ENCODE data around the gene ABCC1. TPM values are rescaled to one million over a fixed set of nuclear protein-coding genes. Genes with fewer than 3 reads are reported as not detected.

The ABCC1 gene
- polyA plus RNA-seq, 3 donors, result 1.4 to 23.6 (median 3.0) TPM

DNA sequence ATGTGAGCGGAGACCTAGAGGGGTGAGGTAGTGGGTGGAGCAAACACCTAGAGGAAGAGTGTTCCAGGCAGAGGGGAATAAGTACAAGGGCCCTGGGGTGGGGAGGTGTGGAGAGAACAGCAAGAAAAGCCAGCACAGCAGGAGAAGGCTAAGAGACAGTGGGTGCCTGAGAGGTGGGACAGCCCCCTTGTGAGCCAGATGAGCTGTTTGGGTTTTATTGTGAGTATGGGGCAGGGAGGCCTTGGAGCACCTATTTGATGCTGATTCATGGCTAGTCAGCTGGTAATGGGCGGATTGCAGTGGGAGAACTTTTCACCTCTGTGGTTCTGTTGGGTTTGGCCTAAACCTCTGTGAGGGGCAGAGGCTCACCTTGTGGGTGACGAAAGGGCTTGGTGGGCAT, 68.4 kb downstream of the ABCC1 start:
- H3K4me3 ChIP-seq (replicated peaks in 1 of 3; ENCODE audit: low read depth in 2 of 3, low read length in 3 of 3), result no peak overlapping the region
- no peak overlapping the region for H3K4me3 Mint-ChIP-seq
- H2AFZ ChIP-seq (ENCODE audit: insufficient read depth, low read depth, low read length, poor library complexity, severe bottlenecking), result no peak overlapping the region
- H3K36me3 ChIP-seq (replicated peaks in 1 of 2; ENCODE audit: control insufficient read depth in 1 of 2, insufficient read depth in 2 of 2, low read length in 2 of 2), result peaks cover 44 to 97% of the 10 kb centered on the region in 2 donors
- no peaks in the 10 kb centered on the region for H3K79me2 ChIP-seq (ENCODE audit: insufficient read depth, low read length)
- H3K9me3 Mint-ChIP-seq, result no peaks in the 10 kb centered on the region
- H3K9ac ChIP-seq (ENCODE audit: insufficient read depth, low read length, poor library complexity, severe bottlenecking), result no peak overlapping the region
- no peak overlapping the region for H3K4me2 ChIP-seq (replicated peaks; ENCODE audit: extremely low read depth, low read length, poor library complexity, severe bottlenecking)
- no peak for DNase-seq
- peak overlapping the region in 1 of 7 donors; percentile 45 for H3K27ac Mint-ChIP-seq
- H3K4me1 Mint-ChIP-seq, result peaks cover 20% of the 10 kb centered on the region
- H3K27me3 ChIP-seq (ENCODE audit: control insufficient read depth in 2 of 2, insufficient read depth in 2 of 2, low read length in 2 of 2), result no peaks in the 10 kb centered on the region
- intact Hi-C loops (cut with micrococcal nuclease), result no loop called here
- peaks cover 2 to 8% of the 10 kb centered on the region in 2 donors for H3K4me1 ChIP-seq (ENCODE audit: control insufficient read depth in 1 of 2, insufficient read depth in 2 of 2, low read length in 2 of 2)
- H4K20me1 ChIP-seq (ENCODE audit: insufficient read depth, low read length), result peaks cover 21% of the 10 kb centered on the region
- peaks cover 75 to 95% of the 10 kb centered on the region in 2 donors for H3K36me3 Mint-ChIP-seq
- no peak overlapping the region for H3K27ac ChIP-seq (ENCODE audit: low read depth in 1 of 2, low read length in 2 of 2)
- no peaks in the 10 kb centered on the region for H3K9me3 ChIP-seq (replicated peaks in 1 of 2; ENCODE audit: control insufficient read depth in 1 of 2, insufficient read depth in 1 of 2, low read length in 2 of 2)
- WGBS (ENCODE audit: insufficient coverage), result 83% methylated on average over 2 of the region's 3 CpGs
- H3K27me3 Mint-ChIP-seq (ENCODE audit: low read depth in 3 of 3), result peaks cover 0 to 2% (median 0%) of the 10 kb centered on the region in 3 donors
- no peak for TF ChIP-seq CTCF (IDR thresholded peaks at IDR 0.05)

GRCh38 chr16:16018705-16019104, 69.3 kb downstream of the ABCC1 start:
- Histone ChIP-seq H3K27ac (ENCODE audit: low read depth in 1 of 2, low read length in 2 of 2) (no peak overlapping the region), H2AFZ (ENCODE audit: insufficient read depth, low read depth, low read length, poor library complexity, severe bottlenecking) (no peak overlapping the region), H3K9me3 (replicated peaks in 1 of 2; ENCODE audit: control insufficient read depth in 1 of 2, insufficient read depth in 1 of 2, low read length in 2 of 2) (no peaks in the 10 kb centered on the region), H3K36me3 (replicated peaks in 1 of 2; ENCODE audit: control insufficient read depth in 1 of 2, insufficient read depth in 2 of 2, low read length in 2 of 2) (peaks cover 46 to 100% of the 10 kb centered on the region in 2 donors), H3K4me1 (ENCODE audit: control insufficient read depth in 1 of 2, insufficient read depth in 2 of 2, low read length in 2 of 2) (peaks cover 2 to 8% of the 10 kb centered on the region in 2 donors), H3K4me3 (replicated peaks in 1 of 3; ENCODE audit: low read depth in 2 of 3, low read length in 3 of 3) (no peak overlapping the region), H3K4me2 (replicated peaks; ENCODE audit: extremely low read depth, low read length, poor library complexity, severe bottlenecking) (no peak overlapping the region), H3K79me2 (ENCODE audit: insufficient read depth, low read length) (no peaks in the 10 kb centered on the region), H4K20me1 (ENCODE audit: insufficient read depth, low read length) (peaks cover 28% of the 10 kb centered on the region), H3K9ac (ENCODE audit: insufficient read depth, low read length, poor library complexity, severe bottlenecking) (no peak overlapping the region), H3K27me3 (ENCODE audit: control insufficient read depth in 2 of 2, insufficient read depth in 2 of 2, low read length in 2 of 2) (no peaks in the 10 kb centered on the region)
- Mint-ChIP-seq H3K9me3 (no peaks in the 10 kb centered on the region), H3K4me1 (peaks cover 20% of the 10 kb centered on the region), H3K27me3 (ENCODE audit: low read depth in 3 of 3) (peaks cover 0 to 2% (median 0%) of the 10 kb centered on the region in 3 donors), H3K4me3 (no peak overlapping the region), H3K27ac (peak overlapping the region in 1 of 7 donors; percentile 43), H3K36me3 (peaks cover 76 to 95% of the 10 kb centered on the region in 2 donors)
- TF ChIP-seq CTCF (IDR thresholded peaks at IDR 0.05), result no peak
- WGBS (ENCODE audit: insufficient coverage), result 92% methylated on average over 4 of the region's 4 CpGs
- DNase-seq, result no peak
- intact Hi-C loops (cut with micrococcal nuclease), result no loop called here
